HCT116 (cell line): Measurements from ENCODE around the gene SKAP1. TPM values are rescaled to one million over a fixed set of nuclear protein-coding genes. Genes with fewer than 3 reads are reported as not detected.

Source experiments
- ATAC-seq: fragments of 200-7000 bp; cut with Tn5 transposase; 2 replicates; pipeline ENCODE4 v1.9.1; 2020; ENCODE audit warnings: mild to moderate bottlenecking, moderate library complexity
- BruUV-seq: library from RNA; stranded (reverse); fragments of 400-500 nt; replicated peaks from 2 replicates; lab custom pipeline; 2021; lab: Mats Ljungman, UMichigan
- CTCF ChIA-PET: fragments of 300-600 bp; sonication (Branson Sonifier 250); formaldehyde crosslinking; loops from one replicate; lab custom pipeline; 2021; ENCODE audit warnings: antibody characterized with exemption; lab: Charles Lee
- POLR2A ChIA-PET: fragments of 300-600, 350-600 bp; sonication (Branson Sonifier 250); formaldehyde crosslinking; loops from one replicate; lab custom pipeline; 2021; ENCODE audit warnings: antibody characterized with exemption; lab: Charles Lee
- RAD21 ChIA-PET, 2 experiments: fragments of 300-600 bp; sonication (Branson Sonifier 250); formaldehyde crosslinking; loops; one replicate each; lab custom pipeline; 2023; ENCODE audit warnings: low total read pairs in 2 of 2; ENCODE audit not compliant: uncharacterized antibody in 2 of 2, unreplicated experiment in 2 of 2, low non-redundant PET in 1 of 2; lab: Charles Lee
- DNase-seq: peaks from one replicate; pipeline ENCODE4 v3.0.0-alpha.2; 2010; ENCODE audit warnings: low read depth, low spot score
- H2AFZ ChIP-seq: fragments of 200-600 bp; shearing (Covaris generic), sonication (generic); 2 replicates; pipeline ENCODE4 v1.6.1; 2017; ENCODE audit warnings: low read depth, mixed run types, mixed read lengths, antibody characterized with exemption, low read length; ENCODE audit not compliant: poor library complexity, severe bottlenecking
- H3K27ac ChIP-seq: 2 replicates; pipeline ENCODE4 v1.5.1; 2012; ENCODE audit warnings: low read depth, low read length
- H3K27me3 ChIP-seq: fragments of 200-600 bp; sonication (generic); 2 replicates; pipeline ENCODE4 v1.6.1; 2016; ENCODE audit warnings: mixed run types, low read length, mixed read lengths; ENCODE audit not compliant: insufficient read depth
- H3K36me3 ChIP-seq, 2 experiments: fragments of 200-500 bp in 1 of 2; fragments of 200-600 bp in 1 of 2; sonication (Bioruptor generic) in 1 of 2; sonication (generic) in 1 of 2; 2 replicates each; pipeline versions ENCODE4 v1.5.1 to v1.6.1; 2014 to 2016; ENCODE audit warnings: low read length in 2 of 2, inconsistent platforms in 1 of 2, mixed read lengths in 1 of 2, mixed run types in 1 of 2; ENCODE audit not compliant: insufficient read depth in 2 of 2, control insufficient read depth in 1 of 2
- H3K4me1 ChIP-seq, 2 experiments: fragments of 200-600 bp in 1 of 2; sonication (generic) in 1 of 2; 2 replicates each; pipeline versions ENCODE4 v1.5.1 to v1.6.1; 2012 to 2017; ENCODE audit warnings: low read length in 2 of 2, inconsistent platforms in 1 of 2, mild to moderate bottlenecking in 1 of 2, mixed read lengths in 1 of 2, mixed run types in 1 of 2, moderate library complexity in 1 of 2; ENCODE audit not compliant: insufficient read depth in 2 of 2, control insufficient read depth in 1 of 2
- H3K4me2 ChIP-seq: fragments of 200-600 bp; sonication (generic); 2 replicates; pipeline ENCODE4 v1.6.1; 2017; ENCODE audit warnings: mixed run types, low read length, mixed read lengths
- H3K4me3 ChIP-seq, 2 experiments: fragments of 200-600 bp in 1 of 2; sonication (generic) in 1 of 2; replicated peaks in 1 of 2; 2 replicates each; pipeline ENCODE4 v1.5.1; 2011 to 2016; ENCODE audit warnings: low read length in 2 of 2, control low read depth in 1 of 2, low read depth in 1 of 2, mild to moderate bottlenecking in 1 of 2, mixed read lengths in 1 of 2, mixed run types in 1 of 2
- H3K79me2 ChIP-seq: fragments of 200-600 bp; sonication (generic); 2 replicates; pipeline ENCODE4 v1.6.1; 2017; ENCODE audit warnings: mild to moderate bottlenecking, mixed run types, low read length, moderate library complexity, mixed read lengths; ENCODE audit not compliant: insufficient read depth
- H3K9ac ChIP-seq: fragments of 200-600 bp; sonication (generic); 2 replicates; pipeline ENCODE4 v1.6.1; 2016; ENCODE audit warnings: low read length, mixed read lengths
- H3K9me2 ChIP-seq: fragments of 200-600 bp; sonication (generic), shearing (Covaris generic); 2 replicates; pipeline ENCODE4 v1.6.1; 2017; ENCODE audit warnings: mixed run types, mild to moderate bottlenecking, moderate library complexity; ENCODE audit not compliant: insufficient read depth
- H3K9me3 ChIP-seq, 2 experiments: fragments of 200-500 bp in 1 of 2; fragments of 200-600 bp in 1 of 2; sonication (Bioruptor generic) in 1 of 2; sonication (generic) in 1 of 2; 2 replicates each; pipeline ENCODE4 v1.6.1; 2014 to 2017; ENCODE audit warnings: low read length in 2 of 2, mixed read lengths in 2 of 2, inconsistent platforms in 1 of 2, low read depth in 1 of 2, mild to moderate bottlenecking in 1 of 2, mixed run types in 1 of 2, moderate library complexity in 1 of 2; ENCODE audit not compliant: control insufficient read depth in 1 of 2, insufficient read depth in 1 of 2
- H4K20me1 ChIP-seq: fragments of 200-600 bp; sonication (generic), shearing (Covaris generic); 2 replicates; pipeline ENCODE4 v1.6.1; 2017; ENCODE audit warnings: mixed run types, mild to moderate bottlenecking, moderate library complexity; ENCODE audit not compliant: insufficient read depth
- EZH2 ChIP-seq: fragments of 200-600 bp; sonication (generic); IDR thresholded peaks from 2 replicates; pipeline ENCODE4 v1.6.1; 2017; ENCODE audit warnings: antibody characterized with exemption, mixed run types
- SIN3A ChIP-seq: IDR thresholded peaks from 2 replicates; pipeline ENCODE4 v1.6.1; 2012; ENCODE audit warnings: low read depth
- SRF ChIP-seq: IDR thresholded peaks from 2 replicates; pipeline ENCODE4 v1.6.1; 2012; ENCODE audit warnings: low read depth
- ZNF274 ChIP-seq: fragments of 200-500 bp; sonication (Bioruptor generic); IDR thresholded peaks from 2 replicates; pipeline ENCODE4 v1.6.1; 2014; ENCODE audit warnings: mild to moderate bottlenecking, low read depth, low read length, inconsistent platforms
- intact Hi-C: fragments of 100-400 bp; cut with micrococcal nuclease; formaldehyde crosslinking; loops from 2 replicates; pipeline ENCODE4 v1.10.0; 2022
- total RNA-seq: library from RNA; stranded (reverse); gene quantifications from one replicate; pipeline ENCODE4 v1.2.1, GENCODE V29; 2021; ENCODE audit not compliant: unreplicated experiment
- TF ChIP-seq, protein P1 (sequence below), 3 experiments: fragments of 200-600 bp in 1 of 3; sonication (generic) in 1 of 3; IDR thresholded peaks in 2 of 3; conservative IDR thresholded peaks in 1 of 3; 2 replicates each; pipeline ENCODE4 v1.5.1; 2012 to 2017; ENCODE audit warnings: low read depth in 2 of 3, low read length in 2 of 3, antibody characterized with exemption in 1 of 3, borderline replicate concordance in 1 of 3, control low read depth in 1 of 3, mild to moderate bottlenecking in 1 of 3, mixed read lengths in 1 of 3, mixed run types in 1 of 3, moderate library complexity in 1 of 3; ENCODE audit not compliant: insufficient read depth in 1 of 3

The SKAP1 gene
- total RNA-seq, 1 experiment from 2014 or later: 12.4 TPM

DNA sequence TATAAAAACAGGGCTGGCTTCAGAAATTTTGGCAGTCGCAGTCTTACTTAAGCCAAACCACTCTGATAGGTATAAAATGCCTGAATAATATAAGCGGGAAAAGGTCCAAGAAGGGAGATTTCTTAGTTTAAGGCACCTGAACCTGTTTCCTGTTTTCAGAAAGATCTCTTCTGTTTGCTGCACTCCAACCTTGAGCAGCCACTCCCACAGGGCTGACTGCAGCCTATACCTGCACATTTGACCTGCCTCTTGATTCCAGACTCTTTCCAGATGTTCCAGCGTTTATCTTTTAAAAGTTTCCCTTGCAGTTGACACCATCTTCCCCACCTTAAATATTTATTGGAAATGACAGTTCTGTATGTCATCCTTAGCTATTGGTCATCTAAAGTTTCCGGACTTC, 132.2 kb downstream of the SKAP1 start (continued):
- TF ChIP-seq, protein P1, sequence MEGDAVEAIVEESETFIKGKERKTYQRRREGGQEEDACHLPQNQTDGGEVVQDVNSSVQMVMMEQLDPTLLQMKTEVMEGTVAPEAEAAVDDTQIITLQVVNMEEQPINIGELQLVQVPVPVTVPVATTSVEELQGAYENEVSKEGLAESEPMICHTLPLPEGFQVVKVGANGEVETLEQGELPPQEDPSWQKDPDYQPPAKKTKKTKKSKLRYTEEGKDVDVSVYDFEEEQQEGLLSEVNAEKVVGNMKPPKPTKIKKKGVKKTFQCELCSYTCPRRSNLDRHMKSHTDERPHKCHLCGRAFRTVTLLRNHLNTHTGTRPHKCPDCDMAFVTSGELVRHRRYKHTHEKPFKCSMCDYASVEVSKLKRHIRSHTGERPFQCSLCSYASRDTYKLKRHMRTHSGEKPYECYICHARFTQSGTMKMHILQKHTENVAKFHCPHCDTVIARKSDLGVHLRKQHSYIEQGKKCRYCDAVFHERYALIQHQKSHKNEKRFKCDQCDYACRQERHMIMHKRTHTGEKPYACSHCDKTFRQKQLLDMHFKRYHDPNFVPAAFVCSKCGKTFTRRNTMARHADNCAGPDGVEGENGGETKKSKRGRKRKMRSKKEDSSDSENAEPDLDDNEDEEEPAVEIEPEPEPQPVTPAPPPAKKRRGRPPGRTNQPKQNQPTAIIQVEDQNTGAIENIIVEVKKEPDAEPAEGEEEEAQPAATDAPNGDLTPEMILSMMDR (IDR thresholded peaks at IDR 0.05 in 2 of 3, conservative IDR thresholded peaks at IDR 0.05 in 1 of 3; ENCODE audit: borderline replicate concordance in 1 of 3, insufficient read depth in 1 of 3, low read depth in 2 of 3, low read length in 2 of 3): no peak

DNA sequence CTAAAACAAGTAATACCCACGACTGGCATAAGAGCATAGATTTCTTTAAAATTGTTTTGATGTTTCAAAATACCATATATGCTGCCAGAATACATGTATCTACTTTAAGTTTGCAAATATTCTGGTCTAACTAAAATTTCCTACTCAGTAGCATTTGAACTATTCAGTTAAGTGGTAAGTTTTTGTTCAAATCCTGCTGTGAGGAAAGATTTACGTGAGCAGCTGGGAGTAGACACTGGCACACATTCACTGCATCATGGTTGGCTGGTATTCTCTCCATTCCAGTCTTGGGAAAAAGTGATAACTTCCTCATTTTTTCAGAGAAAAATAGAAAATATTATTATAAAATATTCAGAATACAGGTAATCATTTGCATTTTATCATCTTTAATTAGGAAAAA, 133.6 kb downstream of the SKAP1 start:
- no peaks in the 10 kb centered on the region for H3K27me3 ChIP-seq
- CTCF ChIA-PET: interaction anchor here (0.6 to 4.2 kb wide), 2 partner anchors 11 to 73 kb away, joined by 3 to 41 read pairs; no protein-coding TSS in a partner anchor
- H2AFZ ChIP-seq: no peak overlapping the region
- H3K4me3 ChIP-seq: no peak overlapping the region
- peaks cover 0 to 21% of the 10 kb centered on the region in 2 experiments; a peak in 2 of 4 replicates for H3K4me1 ChIP-seq
- no peaks in the 10 kb centered on the region for H4K20me1 ChIP-seq
- no peak for TF ChIP-seq ZNF274
- no peak for TF ChIP-seq EZH2
- TF ChIP-seq SIN3A: no peak
- TF ChIP-seq SRF: no peak
- H3K9me2 ChIP-seq: no peaks in the 10 kb centered on the region
- H3K36me3 ChIP-seq: no peaks in the 10 kb centered on the region
- no peak overlapping the region for H3K27ac ChIP-seq
- BruUV-seq: no TSS peak
- H3K4me2 ChIP-seq: no peak overlapping the region
- POLR2A ChIA-PET: no interaction called here
- intact Hi-C loops: no loop called here
- H3K9me3 ChIP-seq: no peaks in the 10 kb centered on the region
- H3K79me2 ChIP-seq: no peaks in the 10 kb centered on the region
- H3K9ac ChIP-seq: no peak overlapping the region
- no peak for ATAC-seq
- RAD21 ChIA-PET: no interaction called here
- DNase-seq: no peak
